ENCODE results near the gene EPS8. TPM values are rescaled to one million over a fixed set of nuclear protein-coding genes. Genes with fewer than 3 reads are reported as not detected.

EPS8 gene
- polyA plus RNA-seq, 1 of the 3 experiments (the other 2 are of a cell fraction): 19.8 TPM

DNA sequence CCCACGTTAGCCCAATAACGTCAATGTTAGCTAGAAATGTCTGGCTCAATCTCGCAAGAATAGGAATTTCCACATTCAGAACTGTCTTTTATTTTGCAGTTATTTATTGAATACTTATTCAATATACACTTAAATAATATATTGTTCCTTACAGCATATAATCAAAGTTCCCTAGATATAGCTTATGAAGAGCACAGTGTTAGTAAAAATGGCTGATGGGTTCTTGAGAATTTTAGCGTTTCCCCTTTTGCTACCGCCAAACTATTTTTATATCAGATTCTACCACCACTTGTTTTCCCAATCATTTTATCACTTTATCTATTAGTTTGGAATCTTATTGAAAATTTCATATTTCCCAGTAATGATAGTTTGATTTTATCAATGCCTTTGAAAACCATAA lies 12.7 kb downstream of the EPS8 start:
- no peaks in the 10 kb centered on the region for H3K9me2 ChIP-seq
- H2AFZ ChIP-seq (ENCODE audit: low read depth): no peak overlapping the region
- H3K79me2 ChIP-seq (ENCODE audit: insufficient read depth): peaks cover 96% of the 10 kb centered on the region
- no peak overlapping the region for H3K9ac ChIP-seq
- peaks cover 0 to 50% of the 10 kb centered on the region in 2 experiments; a peak in 2 of 4 replicates for H3K4me1 ChIP-seq (ENCODE audit: control insufficient read depth in 1 of 2, insufficient read depth in 2 of 2, low read depth in 1 of 2, low read length in 1 of 2)
- POLR2A ChIA-PET: no interaction called here
- WGBS (ENCODE audit: low lambda C conversion rate): 93% methylated on average over 5 of the region's 5 CpGs
- TF ChIP-seq ELF1 (IDR thresholded peaks at IDR 0.05): no peak
- no peak for TF ChIP-seq FOSL2 (IDR thresholded peaks at IDR 0.05; ENCODE audit: borderline replicate concordance, low read depth)
- TF ChIP-seq, protein P1, sequence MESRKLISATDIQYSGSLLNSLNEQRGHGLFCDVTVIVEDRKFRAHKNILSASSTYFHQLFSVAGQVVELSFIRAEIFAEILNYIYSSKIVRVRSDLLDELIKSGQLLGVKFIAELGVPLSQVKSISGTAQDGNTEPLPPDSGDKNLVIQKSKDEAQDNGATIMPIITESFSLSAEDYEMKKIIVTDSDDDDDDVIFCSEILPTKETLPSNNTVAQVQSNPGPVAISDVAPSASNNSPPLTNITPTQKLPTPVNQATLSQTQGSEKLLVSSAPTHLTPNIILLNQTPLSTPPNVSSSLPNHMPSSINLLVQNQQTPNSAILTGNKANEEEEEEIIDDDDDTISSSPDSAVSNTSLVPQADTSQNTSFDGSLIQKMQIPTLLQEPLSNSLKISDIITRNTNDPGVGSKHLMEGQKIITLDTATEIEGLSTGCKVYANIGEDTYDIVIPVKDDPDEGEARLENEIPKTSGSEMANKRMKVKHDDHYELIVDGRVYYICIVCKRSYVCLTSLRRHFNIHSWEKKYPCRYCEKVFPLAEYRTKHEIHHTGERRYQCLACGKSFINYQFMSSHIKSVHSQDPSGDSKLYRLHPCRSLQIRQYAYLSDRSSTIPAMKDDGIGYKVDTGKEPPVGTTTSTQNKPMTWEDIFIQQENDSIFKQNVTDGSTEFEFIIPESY (IDR thresholded peaks at IDR 0.05; ENCODE audit: borderline replicate concordance, low read depth): no peak
- no peaks in the 10 kb centered on the region for H3K9me3 ChIP-seq
- DNase-seq: no peak
- no peaks in the 10 kb centered on the region for H4K20me1 ChIP-seq (ENCODE audit: insufficient read depth)
- H3K27me3 ChIP-seq (ENCODE audit: insufficient read depth): no peaks in the 10 kb centered on the region
- peaks cover 0 to 2% of the 10 kb centered on the region in 2 experiments for H3K36me3 ChIP-seq (replicated peaks in 1 of 2; ENCODE audit: control insufficient read depth in 1 of 2, insufficient read depth in 2 of 2, low read length in 1 of 2)
- no peak overlapping the region for H3K27ac ChIP-seq (ENCODE audit: low read depth in 2 of 2, low read length in 1 of 2)
- H3K4me3 ChIP-seq (ENCODE audit: low read depth in 2 of 2, low read length in 1 of 2): no peak overlapping the region
- H3F3A ChIP-seq (replicated peaks; ENCODE audit: insufficient read depth): peaks cover 30% of the 10 kb centered on the region
- CTCF ChIA-PET: interaction anchor here (1.0 to 1.8 kb wide), 2 partner anchors 80 to 187 kb away, joined by 4 read pairs; no protein-coding TSS in a partner anchor
- H3K4me2 ChIP-seq: no peak overlapping the region

DNA sequence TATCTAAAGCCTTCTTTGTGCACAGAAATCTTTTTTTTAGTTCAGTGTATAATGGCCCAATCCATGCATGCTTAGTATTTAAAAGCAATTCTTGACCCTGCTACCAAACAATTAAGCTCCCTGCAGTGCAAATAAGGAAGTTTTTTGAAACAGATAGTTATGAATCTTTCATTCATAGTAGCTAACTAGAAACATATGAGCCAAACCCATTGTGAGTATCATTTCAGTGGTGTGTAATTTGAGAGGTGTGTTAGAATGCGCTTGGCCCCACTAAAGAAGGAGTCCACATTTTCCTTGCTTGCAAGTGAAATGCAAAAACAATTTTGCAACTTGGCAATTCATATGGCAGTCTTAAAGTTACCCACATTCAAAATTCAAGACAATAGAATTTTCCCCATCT lies 14.4 kb downstream of the EPS8 start:
- peaks cover 0 to 49% of the 10 kb centered on the region in 2 experiments; a peak in 2 of 4 replicates for H3K4me1 ChIP-seq (ENCODE audit: control insufficient read depth in 1 of 2, insufficient read depth in 2 of 2, low read depth in 1 of 2, low read length in 1 of 2)
- no peak overlapping the region for H3K9ac ChIP-seq
- H3F3A ChIP-seq (replicated peaks; ENCODE audit: insufficient read depth): peaks cover 24% of the 10 kb centered on the region
- H3K4me3 ChIP-seq (ENCODE audit: low read depth in 2 of 2, low read length in 1 of 2): no peak overlapping the region
- peaks cover 99% of the 10 kb centered on the region for H3K79me2 ChIP-seq (ENCODE audit: insufficient read depth)
- no peaks in the 10 kb centered on the region for H3K9me3 ChIP-seq
- DNase-seq: no peak
- peak overlapping the region in 1 of 2 experiments; percentile 4; a peak in 2 of 4 replicates for H3K27ac ChIP-seq (ENCODE audit: low read depth in 2 of 2, low read length in 1 of 2)
- H3K4me2 ChIP-seq: no peak overlapping the region
- no peaks in the 10 kb centered on the region for H3K9me2 ChIP-seq
- no peaks in the 10 kb centered on the region for H3K27me3 ChIP-seq (ENCODE audit: insufficient read depth)
- TF ChIP-seq NFIC (IDR thresholded peaks at IDR 0.05; ENCODE audit: borderline replicate concordance): peak; percentile 25; the same call in 1 of the 2 replicates
- no peak for TF ChIP-seq RFX5 (IDR thresholded peaks at IDR 0.05; ENCODE audit: low read length)
- peak; percentile 8; the same call in 1 of the 2 replicates for TF ChIP-seq RXRA (IDR thresholded peaks at IDR 0.05; ENCODE audit: borderline replicate concordance, low read depth)
- no peak for TF ChIP-seq RAD21 (IDR thresholded peaks at IDR 0.05; ENCODE audit: low read length)
- no peak for TF ChIP-seq GATA2 (CRISPR knock-in tag; IDR thresholded peaks at IDR 0.05)
- TF ChIP-seq TCF12 (IDR thresholded peaks at IDR 0.05): peak; percentile 89
- TF ChIP-seq EZH2phosphoT487 (IDR thresholded peaks at IDR 0.05; ENCODE audit: borderline replicate concordance, low read depth): no peak
- no peak for TF ChIP-seq SMC3 (IDR thresholded peaks at IDR 0.05; ENCODE audit: low read depth, low read length)
- no peak for TF ChIP-seq TAF1 (IDR thresholded peaks at IDR 0.05; ENCODE audit: borderline replicate concordance, low read depth, low read length)
- no peak for TF ChIP-seq MEF2A (IDR thresholded peaks at IDR 0.05; ENCODE audit: borderline replicate concordance, low read depth)
- TF ChIP-seq, protein P2, sequence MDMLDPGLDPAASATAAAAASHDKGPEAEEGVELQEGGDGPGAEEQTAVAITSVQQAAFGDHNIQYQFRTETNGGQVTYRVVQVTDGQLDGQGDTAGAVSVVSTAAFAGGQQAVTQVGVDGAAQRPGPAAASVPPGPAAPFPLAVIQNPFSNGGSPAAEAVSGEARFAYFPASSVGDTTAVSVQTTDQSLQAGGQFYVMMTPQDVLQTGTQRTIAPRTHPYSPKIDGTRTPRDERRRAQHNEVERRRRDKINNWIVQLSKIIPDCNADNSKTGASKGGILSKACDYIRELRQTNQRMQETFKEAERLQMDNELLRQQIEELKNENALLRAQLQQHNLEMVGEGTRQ (IDR thresholded peaks at IDR 0.05; ENCODE audit: borderline replicate concordance, low read depth, low read length): no peak
- no peak for TF ChIP-seq SIN3A (IDR thresholded peaks at IDR 0.05; ENCODE audit: borderline replicate concordance, low read depth, low read length)
- TF ChIP-seq, protein P3, sequence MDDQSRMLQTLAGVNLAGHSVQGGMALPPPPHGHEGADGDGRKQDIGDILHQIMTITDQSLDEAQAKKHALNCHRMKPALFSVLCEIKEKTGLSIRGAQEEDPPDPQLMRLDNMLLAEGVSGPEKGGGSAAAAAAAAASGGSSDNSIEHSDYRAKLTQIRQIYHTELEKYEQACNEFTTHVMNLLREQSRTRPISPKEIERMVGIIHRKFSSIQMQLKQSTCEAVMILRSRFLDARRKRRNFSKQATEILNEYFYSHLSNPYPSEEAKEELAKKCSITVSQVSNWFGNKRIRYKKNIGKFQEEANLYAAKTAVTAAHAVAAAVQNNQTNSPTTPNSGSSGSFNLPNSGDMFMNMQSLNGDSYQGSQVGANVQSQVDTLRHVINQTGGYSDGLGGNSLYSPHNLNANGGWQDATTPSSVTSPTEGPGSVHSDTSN (IDR thresholded peaks at IDR 0.05): no peak
- no peak for TF ChIP-seq RCOR1 (IDR thresholded peaks at IDR 0.05; ENCODE audit: low read length)
- TF ChIP-seq ELF1 (IDR thresholded peaks at IDR 0.05): no peak
- TF ChIP-seq TEAD4 (IDR thresholded peaks at IDR 0.05; ENCODE audit: borderline replicate concordance, insufficient read depth): 0 out of 2 replicates have a peak, but pooled peaks have one; percentile 22
- no peak for TF ChIP-seq MXI1 (IDR thresholded peaks at IDR 0.05; ENCODE audit: low read depth, low read length)
- TF ChIP-seq, protein P1 (IDR thresholded peaks at IDR 0.05; ENCODE audit: borderline replicate concordance, low read depth): no peak
- CTCF ChIA-PET: no interaction called here
- H2AFZ ChIP-seq (ENCODE audit: low read depth): no peak overlapping the region
- H4K20me1 ChIP-seq (ENCODE audit: insufficient read depth): no peaks in the 10 kb centered on the region
- no peaks in the 10 kb centered on the region for H3K36me3 ChIP-seq (replicated peaks in 1 of 2; ENCODE audit: control insufficient read depth in 1 of 2, insufficient read depth in 2 of 2, low read length in 1 of 2)
- 63% methylated on average over 1 of the region's 1 CpG for WGBS (ENCODE audit: low lambda C conversion rate)
- POLR2A ChIA-PET: no interaction called here

Measured in SK-N-SH (cell line).